H9 (cell line): ENCODE measurements around the gene ANO10. TPM values are rescaled to one million over a fixed set of nuclear protein-coding genes. Genes with fewer than 3 reads are reported as not detected.

Experiments used
- DNase-seq: peaks from one replicate; pipeline ENCODE4 v3.0.0-alpha.2; 2017
- H2AFZ ChIP-seq: one replicate; pipeline ENCODE4 v1.6.1; 2013; ENCODE audit warnings: mild to moderate bottlenecking, low read length, control low read depth, moderate library complexity
- H2AK5ac ChIP-seq: 2 replicates; pipeline ENCODE4 v1.6.1; 2013; ENCODE audit warnings: low read length, control low read depth, mixed read lengths; ENCODE audit not compliant: insufficient read length
- H2BK120ac ChIP-seq: one replicate; pipeline ENCODE4 v1.6.1; 2013; ENCODE audit warnings: low read depth, mild to moderate bottlenecking, low read length, control low read depth, inconsistent platforms; ENCODE audit not compliant: poor library complexity, severe bottlenecking
- H2BK12ac ChIP-seq: 2 replicates; pipeline ENCODE4 v1.6.1; 2013; ENCODE audit warnings: low read length, control low read depth, mixed read lengths, low read depth; ENCODE audit not compliant: insufficient read length
- H2BK15ac ChIP-seq: 2 replicates; pipeline ENCODE4 v1.6.1; 2013; ENCODE audit warnings: low read depth, low read length, control low read depth
- H2BK20ac ChIP-seq: one replicate; pipeline ENCODE4 v1.6.1; 2013; ENCODE audit warnings: low read depth, mild to moderate bottlenecking, low read length, control low read depth, inconsistent platforms; ENCODE audit not compliant: poor library complexity, severe bottlenecking
- H2BK5ac ChIP-seq: 2 replicates; pipeline ENCODE4 v1.6.1; 2013; ENCODE audit warnings: low read length, control low read depth, mixed read lengths; ENCODE audit not compliant: insufficient read length
- H3K14ac ChIP-seq: 2 replicates; pipeline ENCODE4 v1.6.1; 2013; ENCODE audit warnings: low read length, control low read depth; ENCODE audit not compliant: insufficient read depth
- H3K18ac ChIP-seq: 2 replicates; pipeline ENCODE4 v1.6.1; 2013; ENCODE audit warnings: low read depth, mild to moderate bottlenecking, mixed read lengths, low read length, control low read depth; ENCODE audit not compliant: insufficient read length
- H3K23ac ChIP-seq: 2 replicates; pipeline ENCODE4 v1.6.1; 2013; ENCODE audit warnings: low read length, control low read depth, mixed read lengths, low read depth; ENCODE audit not compliant: insufficient read length
- H3K23me2 ChIP-seq: 2 replicates; pipeline ENCODE4 v1.6.1; 2013; ENCODE audit warnings: low read depth, mild to moderate bottlenecking, mixed read lengths, low read length, control low read depth; ENCODE audit not compliant: insufficient read length, poor library complexity, severe bottlenecking
- H3K27ac ChIP-seq: 2 replicates; pipeline ENCODE4 v1.5.1; 2013; ENCODE audit warnings: low read length, control low read depth, mixed read lengths, low read depth; ENCODE audit not compliant: insufficient read length
- H3K27me3 ChIP-seq: 2 replicates; pipeline ENCODE4 v1.6.1; 2013; ENCODE audit warnings: low read length, control low read depth, inconsistent platforms; ENCODE audit not compliant: insufficient read depth
- H3K4ac ChIP-seq: 2 replicates; pipeline ENCODE4 v1.6.1; 2013; ENCODE audit warnings: low read depth, mild to moderate bottlenecking, control low read depth, inconsistent platforms, low read length, moderate library complexity
- H3K4me1 ChIP-seq: 2 replicates; pipeline ENCODE4 v1.6.1; 2013; ENCODE audit warnings: low read length, control low read depth, inconsistent platforms; ENCODE audit not compliant: insufficient read depth
- H3K4me2 ChIP-seq: 2 replicates; pipeline ENCODE4 v1.6.1; 2013; ENCODE audit warnings: low read length, control low read depth, mixed read lengths; ENCODE audit not compliant: insufficient read length, insufficient read depth
- H3K56ac ChIP-seq: 2 replicates; pipeline ENCODE4 v1.6.1; 2013; ENCODE audit warnings: low read depth, mild to moderate bottlenecking, mixed read lengths, low read length, control low read depth; ENCODE audit not compliant: insufficient read length
- H3K79me1 ChIP-seq: 2 replicates; pipeline ENCODE4 v1.6.1; 2013; ENCODE audit warnings: low read depth, mild to moderate bottlenecking, moderate library complexity, low read length, control low read depth, inconsistent platforms; ENCODE audit not compliant: insufficient read depth, poor library complexity, severe bottlenecking
- H3K79me2 ChIP-seq: 2 replicates; pipeline ENCODE4 v1.6.1; 2013; ENCODE audit warnings: low read length, control low read depth, inconsistent platforms; ENCODE audit not compliant: insufficient read depth
- H3K9ac ChIP-seq: 2 replicates; pipeline ENCODE4 v1.6.1; 2013; ENCODE audit warnings: low read length, control low read depth, mixed read lengths; ENCODE audit not compliant: insufficient read length; ENCODE audit errors: extremely low read depth
- H3K9me3 ChIP-seq: one replicate; pipeline ENCODE4 v1.6.1; 2013; ENCODE audit warnings: low read depth, low read length, inconsistent platforms; ENCODE audit not compliant: control insufficient read depth
- H3T11ph ChIP-seq: one replicate; pipeline ENCODE4 v1.6.1; 2013; ENCODE audit warnings: mild to moderate bottlenecking, low read length, control low read depth, inconsistent platforms
- H4K20me1 ChIP-seq: one replicate; pipeline ENCODE4 v1.6.1; 2013; ENCODE audit not compliant: control insufficient read depth, insufficient read length, insufficient read depth
- H4K5ac ChIP-seq: 2 replicates; pipeline ENCODE4 v1.6.1; 2013; ENCODE audit warnings: low read depth, mild to moderate bottlenecking, mixed read lengths, low read length, control low read depth; ENCODE audit not compliant: insufficient read length
- H4K8ac ChIP-seq: replicated peaks from 2 replicates; pipeline ENCODE4 v1.6.1; 2013; ENCODE audit warnings: low read length, control low read depth, mixed read lengths, low read depth; ENCODE audit not compliant: insufficient read length
- H4K91ac ChIP-seq: 2 replicates; pipeline ENCODE4 v1.6.1; 2013; ENCODE audit warnings: low read depth, mild to moderate bottlenecking, moderate library complexity, mixed read lengths, low read length, control low read depth; ENCODE audit not compliant: insufficient read length
- H3K27ac Mint-ChIP-seq, 3 experiments: 2 replicates in 2 of 3; 3 replicates in 1 of 3; pipeline ENCODE4 v1.8.0; 2020 to 2021; ENCODE audit warnings: mixed read lengths in 3 of 3, mild to moderate bottlenecking in 1 of 3, moderate library complexity in 1 of 3
- H3K27me3 Mint-ChIP-seq: 2 replicates; pipeline ENCODE4 v1.8.0; 2021; ENCODE audit warnings: low read depth, mild to moderate bottlenecking, moderate library complexity, mixed read lengths
- H3K36me3 Mint-ChIP-seq, 3 experiments: 2 replicates in 2 of 3; 3 replicates in 1 of 3; pipeline ENCODE4 v1.8.0; 2020 to 2021; ENCODE audit warnings: low read depth in 3 of 3, mixed read lengths in 3 of 3; ENCODE audit not compliant: insufficient read depth in 1 of 3
- H3K4me1 Mint-ChIP-seq, 2 experiments: 2 replicates each; pipeline ENCODE4 v1.8.0; 2020; ENCODE audit warnings: mixed read lengths in 2 of 2
- H3K4me3 Mint-ChIP-seq, 2 experiments: 2 replicates in 1 of 2; 3 replicates in 1 of 2; pipeline ENCODE4 v1.8.0; 2020 to 2021; ENCODE audit warnings: mild to moderate bottlenecking in 2 of 2, mixed read lengths in 2 of 2, moderate library complexity in 1 of 2
- H3K9me3 Mint-ChIP-seq, 2 experiments: 2 replicates in 1 of 2; 3 replicates in 1 of 2; pipeline ENCODE4 v1.8.0; 2020; ENCODE audit warnings: mild to moderate bottlenecking in 2 of 2, mixed read lengths in 2 of 2, moderate library complexity in 1 of 2
- WGBS: extraction: QIAGEN DNeasy Blood & Tissue Kit; methylation state at CpG from one replicate; pipeline ENCODE4 v1.1.7; 2013; ENCODE audit warnings: missing lambda C conversion rate, low lambda C conversion rate, mixed read lengths; ENCODE audit not compliant: insufficient read length; ENCODE audit errors: extremely low coverage; 5-methylcytosine and 5-hydroxymethylcytosine counted together
- total RNA-seq: library from RNA; stranded (reverse); gene quantifications from 2 replicates; pipeline ENCODE4 v1.2.1, GENCODE V29; 2021
- TF ChIP-seq, protein P1 (sequence below): fragments of 200-600 bp; sonication (generic); conservative IDR thresholded peaks from 3 replicates; pipeline ENCODE4 v1.8.0; 2021; ENCODE audit warnings: antibody characterized with exemption, mild to moderate bottlenecking

Gene ANO10
- total RNA-seq, 1 experiment from 2014 or later = 38.7 TPM

DNA sequence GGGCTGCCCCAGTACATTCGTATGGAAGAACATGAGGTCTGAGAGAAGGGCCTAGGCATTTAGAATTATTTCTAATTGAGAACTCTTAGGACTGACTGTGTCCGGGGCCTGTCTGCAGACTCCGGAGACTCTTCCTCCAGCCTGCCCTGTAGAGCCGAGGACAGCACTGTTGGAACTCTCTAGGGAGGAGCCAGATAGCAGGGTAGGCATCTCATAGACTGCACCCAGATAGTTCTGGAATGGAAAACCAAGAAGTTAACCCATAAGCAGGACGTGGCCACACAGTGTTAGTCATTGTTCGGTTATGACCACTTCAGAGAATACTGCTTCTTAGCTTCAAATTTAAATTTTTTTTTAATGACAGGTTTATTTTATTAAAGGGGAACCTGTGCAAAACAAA lies 275.9 kb downstream of the ANO10 start:
- no CpG with 5 or more reads among the region's 6 CpGs for WGBS
- Mint-ChIP-seq H3K4me1 (peaks cover 21 to 32% of the 10 kb centered on the region in 2 experiments), H3K27me3 (no peaks in the 10 kb centered on the region), H3K27ac (no peak overlapping the region), H3K9me3 (no peaks in the 10 kb centered on the region), H3K4me3 (no peak overlapping the region), H3K36me3 (peaks cover 19 to 57% (median 37%) of the 10 kb centered on the region in 3 experiments)
- H3K79me2 ChIP-seq = no peaks in the 10 kb centered on the region
- H4K5ac ChIP-seq = no peak overlapping the region
- H3K4me2 ChIP-seq = no peak overlapping the region
- no peak overlapping the region for H2BK20ac ChIP-seq
- no peaks in the 10 kb centered on the region for H4K20me1 ChIP-seq
- H2BK120ac ChIP-seq = no peak overlapping the region
- no peak overlapping the region for H3K4ac ChIP-seq
- H3K9ac ChIP-seq = no peak overlapping the region
- TF ChIP-seq, protein P1, sequence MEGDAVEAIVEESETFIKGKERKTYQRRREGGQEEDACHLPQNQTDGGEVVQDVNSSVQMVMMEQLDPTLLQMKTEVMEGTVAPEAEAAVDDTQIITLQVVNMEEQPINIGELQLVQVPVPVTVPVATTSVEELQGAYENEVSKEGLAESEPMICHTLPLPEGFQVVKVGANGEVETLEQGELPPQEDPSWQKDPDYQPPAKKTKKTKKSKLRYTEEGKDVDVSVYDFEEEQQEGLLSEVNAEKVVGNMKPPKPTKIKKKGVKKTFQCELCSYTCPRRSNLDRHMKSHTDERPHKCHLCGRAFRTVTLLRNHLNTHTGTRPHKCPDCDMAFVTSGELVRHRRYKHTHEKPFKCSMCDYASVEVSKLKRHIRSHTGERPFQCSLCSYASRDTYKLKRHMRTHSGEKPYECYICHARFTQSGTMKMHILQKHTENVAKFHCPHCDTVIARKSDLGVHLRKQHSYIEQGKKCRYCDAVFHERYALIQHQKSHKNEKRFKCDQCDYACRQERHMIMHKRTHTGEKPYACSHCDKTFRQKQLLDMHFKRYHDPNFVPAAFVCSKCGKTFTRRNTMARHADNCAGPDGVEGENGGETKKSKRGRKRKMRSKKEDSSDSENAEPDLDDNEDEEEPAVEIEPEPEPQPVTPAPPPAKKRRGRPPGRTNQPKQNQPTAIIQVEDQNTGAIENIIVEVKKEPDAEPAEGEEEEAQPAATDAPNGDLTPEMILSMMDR = no peak
- no peak overlapping the region for H2BK15ac ChIP-seq
- no peak overlapping the region for H4K8ac ChIP-seq
- H2BK12ac ChIP-seq = no peak overlapping the region
- no peak overlapping the region for H3K18ac ChIP-seq
- no peaks in the 10 kb centered on the region; the same call in 1 of the 2 replicates for H3K4me1 ChIP-seq
- no peak for DNase-seq
- no peak overlapping the region for H3K56ac ChIP-seq
- H3K79me1 ChIP-seq = no peaks in the 10 kb centered on the region
- H3K27ac ChIP-seq = no peak overlapping the region
- H3K14ac ChIP-seq = no peak overlapping the region
- H3K9me3 ChIP-seq = no peaks in the 10 kb centered on the region
- no peak overlapping the region for H2AFZ ChIP-seq
- H2AK5ac ChIP-seq = no peak overlapping the region
- no peak overlapping the region for H3T11ph ChIP-seq
- H2BK5ac ChIP-seq = no peak overlapping the region
- no peaks in the 10 kb centered on the region for H3K27me3 ChIP-seq
- H3K23ac ChIP-seq = no peak overlapping the region
- H3K23me2 ChIP-seq = no peaks in the 10 kb centered on the region
- no peak overlapping the region for H4K91ac ChIP-seq
